Mucosa of descending colon (tissue), 3 donors: ENCODE data around the gene WSB1. TPM values are rescaled to one million over a fixed set of nuclear protein-coding genes. Genes with fewer than 3 reads are reported as not detected.

Source experiments
- ATAC-seq: fragments of 200-7000 bp; cut with Tn5 transposase; one replicate; pipeline ENCODE4 v1.9.1; 2020; ENCODE audit warnings: mild to moderate bottlenecking, moderate library complexity
- DNase-seq, 3 donors: peaks; one replicate each; pipeline ENCODE4 v3.0.0-alpha.2; 2020
- H3K36me3 ChIP-seq: fragments of 200-600 bp; one replicate; pipeline ENCODE4 v1.8.0; 2021; ENCODE audit warnings: low read depth, mild to moderate bottlenecking
- H3K4me1 ChIP-seq: fragments of 200-600 bp; one replicate; pipeline ENCODE4 v1.8.0; 2021; ENCODE audit warnings: low read depth, mild to moderate bottlenecking
- H3K4me3 ChIP-seq: fragments of 200-600 bp; one replicate; pipeline ENCODE4 v1.8.0; 2021; ENCODE audit warnings: mild to moderate bottlenecking
- H3K9me3 ChIP-seq: fragments of 200-600 bp; one replicate; pipeline ENCODE4 v1.8.0; 2021; ENCODE audit warnings: mild to moderate bottlenecking
- intact Hi-C, 2 donors: fragments of 100-400 bp; cut with DNase I in 1 of 2; cut with micrococcal nuclease in 1 of 2; formaldehyde crosslinking; loops; one replicate each; pipeline versions ENCODE4 v1.11.0 to v1.11.1; 2022; cut with DNase I, micrococcal nuclease
- total RNA-seq, 3 donors: library from RNA; stranded (reverse); fragmentation: NEBNext Ultra II Directional in 2 of 3; extraction: Animal tissue kit (Norgen Biotek cat#: 25700) in 2 of 3; gene quantifications; one replicate each; pipeline versions ENCODE4 v1.2.1 to v1.2.4, GENCODE V29; 2021 to 2023
- TF ChIP-seq, protein P1 (sequence below): fragments of 200-600 bp; IDR thresholded peaks from one replicate; pipeline ENCODE4 v1.8.0; 2022; ENCODE audit warnings: antibody characterized with exemption, mild to moderate bottlenecking
- donor health status: DM: no; HTN: no; CAD: no; lungs with moderate emphysema.
- donor health status: DM: no; HTN: no; CAD: no.
- donor health status: DM: no; HTN: yes; CAD: no.

Gene WSB1
- total RNA-seq, 3 donors from 2014 or later = 115 to 149 (median 137) TPM

DNA sequence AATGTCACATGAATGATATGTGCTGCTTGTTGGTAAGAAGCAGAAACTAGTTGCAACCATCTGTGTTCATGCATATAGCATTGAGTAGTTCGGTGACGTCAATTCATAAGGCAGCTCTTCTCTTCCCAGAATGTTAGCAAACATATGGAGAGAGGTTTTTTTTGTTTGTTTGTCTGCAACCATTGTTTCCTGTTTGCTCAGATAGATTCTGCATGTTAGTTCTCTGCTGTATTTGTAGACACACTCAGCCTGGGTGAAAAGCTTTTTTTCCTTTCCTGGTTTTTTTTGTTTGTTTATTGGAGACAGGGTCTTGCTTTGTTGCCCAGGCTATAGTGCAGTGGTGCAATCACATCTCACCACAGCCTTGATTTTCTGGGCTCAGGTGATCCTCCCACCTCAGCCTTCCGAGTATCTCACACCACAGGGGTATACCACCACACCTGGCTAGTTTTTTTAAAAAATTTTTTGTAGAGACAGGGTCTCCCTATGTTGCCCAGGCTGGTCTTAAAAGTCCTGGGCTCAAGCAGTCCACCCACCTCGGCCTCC is 16.7 kb downstream of the WSB1 start:
- Histone ChIP-seq H3K4me3 (no peak overlapping the region), H3K4me1 (peaks cover 15% of the 10 kb centered on the region), H3K36me3 (peaks cover 22% of the 10 kb centered on the region), H3K9me3 (no peaks in the 10 kb centered on the region)
- DNase-seq (no peak), ATAC-seq (no peak)
- TF ChIP-seq, protein P1, sequence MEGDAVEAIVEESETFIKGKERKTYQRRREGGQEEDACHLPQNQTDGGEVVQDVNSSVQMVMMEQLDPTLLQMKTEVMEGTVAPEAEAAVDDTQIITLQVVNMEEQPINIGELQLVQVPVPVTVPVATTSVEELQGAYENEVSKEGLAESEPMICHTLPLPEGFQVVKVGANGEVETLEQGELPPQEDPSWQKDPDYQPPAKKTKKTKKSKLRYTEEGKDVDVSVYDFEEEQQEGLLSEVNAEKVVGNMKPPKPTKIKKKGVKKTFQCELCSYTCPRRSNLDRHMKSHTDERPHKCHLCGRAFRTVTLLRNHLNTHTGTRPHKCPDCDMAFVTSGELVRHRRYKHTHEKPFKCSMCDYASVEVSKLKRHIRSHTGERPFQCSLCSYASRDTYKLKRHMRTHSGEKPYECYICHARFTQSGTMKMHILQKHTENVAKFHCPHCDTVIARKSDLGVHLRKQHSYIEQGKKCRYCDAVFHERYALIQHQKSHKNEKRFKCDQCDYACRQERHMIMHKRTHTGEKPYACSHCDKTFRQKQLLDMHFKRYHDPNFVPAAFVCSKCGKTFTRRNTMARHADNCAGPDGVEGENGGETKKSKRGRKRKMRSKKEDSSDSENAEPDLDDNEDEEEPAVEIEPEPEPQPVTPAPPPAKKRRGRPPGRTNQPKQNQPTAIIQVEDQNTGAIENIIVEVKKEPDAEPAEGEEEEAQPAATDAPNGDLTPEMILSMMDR = no peak
- intact Hi-C loops = no loop called here

DNA sequence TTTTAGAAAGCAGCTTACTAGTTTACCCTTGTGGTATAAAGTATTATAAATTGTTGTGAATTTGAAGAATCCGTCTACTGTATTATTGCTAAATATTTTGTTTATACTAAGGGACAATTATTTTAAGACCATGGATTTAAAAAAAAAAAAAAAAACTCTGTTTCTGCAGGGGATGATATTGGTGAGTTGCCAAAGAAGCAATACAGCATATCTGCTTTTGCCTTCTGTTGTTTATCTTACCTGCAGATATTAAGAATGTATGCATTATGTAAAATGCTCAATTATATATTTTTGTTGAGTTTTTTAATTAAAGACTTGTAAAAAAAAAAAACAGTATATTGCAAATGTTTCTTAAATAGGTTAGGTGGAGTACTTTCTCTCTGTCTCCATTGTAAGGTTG is 19.4 kb downstream of the WSB1 start:
- Histone ChIP-seq H3K4me1 (peaks cover 24% of the 10 kb centered on the region), H3K4me3 (no peak overlapping the region), H3K9me3 (no peaks in the 10 kb centered on the region), H3K36me3 (peaks cover 20% of the 10 kb centered on the region)
- ATAC-seq = no peak
- intact Hi-C loops = no loop called here
- TF ChIP-seq, protein P1 = no peak
- DNase-seq = no peak

DNA sequence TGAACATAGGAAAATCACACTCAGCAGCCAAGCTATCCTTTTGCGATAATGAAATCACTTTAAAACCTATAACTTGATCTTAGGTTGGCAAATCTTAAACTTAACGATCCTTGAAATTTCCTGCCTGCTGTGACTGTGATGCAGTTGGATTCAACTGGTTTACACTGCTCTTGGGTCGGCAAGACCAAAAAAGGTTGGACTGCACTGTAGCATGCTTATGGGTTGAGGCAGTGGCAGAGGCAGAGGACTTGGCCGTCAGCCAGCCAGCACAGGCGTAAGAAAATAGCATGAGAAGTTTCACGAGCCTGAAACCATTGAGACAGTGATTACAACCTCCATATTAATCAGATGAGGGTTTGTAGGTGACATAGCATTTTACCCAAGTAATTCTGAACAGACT is 21.4 kb downstream of the WSB1 start:
- no peaks in the 10 kb centered on the region for H3K9me3 ChIP-seq
- TF ChIP-seq, protein P1 = no peak
- peak; percentile 79 to 83 (median 80) for DNase-seq
- H3K4me1 ChIP-seq = peaks cover 39% of the 10 kb centered on the region
- intact Hi-C loops = no loop called here
- peak; percentile 72 for ATAC-seq
- no peak overlapping the region for H3K4me3 ChIP-seq
- peaks cover 16% of the 10 kb centered on the region for H3K36me3 ChIP-seq

DNA sequence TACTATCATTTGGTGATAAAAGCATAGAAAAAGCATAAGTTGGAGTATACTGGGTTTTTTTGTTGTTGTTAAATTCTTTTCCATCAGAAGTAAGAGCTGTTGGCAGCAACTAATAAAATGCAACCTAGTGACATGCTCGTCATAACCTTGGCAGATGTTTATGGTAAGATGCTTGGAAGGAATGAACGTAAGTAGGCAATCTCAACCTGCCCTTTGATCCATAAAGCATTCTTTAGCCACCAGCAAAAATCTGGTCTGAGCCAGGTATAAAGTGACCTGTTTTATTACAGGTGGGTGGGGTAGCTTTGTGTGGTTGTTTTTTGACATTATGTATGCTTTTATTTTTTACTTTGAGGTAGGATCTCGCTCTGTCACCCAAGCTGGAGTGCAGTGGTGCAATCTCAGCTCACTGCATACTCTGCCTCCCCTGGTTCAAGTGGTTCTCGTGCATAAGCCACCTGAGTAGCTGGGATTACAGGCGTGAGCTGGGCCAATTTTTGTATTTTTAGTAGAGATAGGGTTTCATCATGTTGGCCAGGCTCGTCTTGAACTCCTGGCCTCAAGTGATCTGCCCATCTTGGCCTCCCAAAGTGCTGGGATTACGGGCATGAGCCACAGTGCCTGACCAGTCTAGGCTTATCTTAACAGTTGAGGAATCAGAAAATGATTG is 22.0 kb downstream of the WSB1 start:
- DNase-seq = peak in 1 of 3 donors; percentile 46
- Histone ChIP-seq H3K4me3 (no peak overlapping the region), H3K36me3 (peaks cover 11% of the 10 kb centered on the region), H3K4me1 (peaks cover 41% of the 10 kb centered on the region), H3K9me3 (no peaks in the 10 kb centered on the region)
- ATAC-seq = peak; percentile 89
- TF ChIP-seq, protein P1 = no peak
- intact Hi-C loops = no loop called here

DNA sequence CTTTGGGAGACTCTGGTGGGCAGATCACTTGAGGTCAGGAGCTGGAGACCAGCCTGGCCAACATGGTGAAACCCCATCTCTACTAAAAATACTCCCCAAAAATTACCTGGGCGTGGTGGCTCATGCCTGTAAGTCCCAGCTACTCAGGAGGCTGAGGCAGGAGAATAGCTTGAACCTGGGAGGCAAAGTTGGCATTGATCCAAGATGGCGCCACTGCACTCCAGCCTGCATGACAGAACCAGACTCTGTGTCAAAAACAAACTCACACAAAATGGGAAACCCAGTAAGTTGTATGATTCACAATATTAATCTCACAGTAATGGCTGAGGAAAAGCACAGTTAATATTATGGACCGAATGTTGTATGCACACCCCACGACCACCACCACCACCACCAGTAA is 24.3 kb downstream of the WSB1 start:
- intact Hi-C loops = no loop called here
- Histone ChIP-seq H3K36me3 (peaks cover 4% of the 10 kb centered on the region), H3K4me3 (no peak overlapping the region), H3K4me1 (peaks cover 43% of the 10 kb centered on the region), H3K9me3 (no peaks in the 10 kb centered on the region)
- DNase-seq (no peak), ATAC-seq (no peak)
- TF ChIP-seq, protein P1 = no peak
